ENCODE measurements around the gene SHROOM3.

GRCh38 chr4:76536373-76536689, 101.3 kb downstream of the SHROOM3 start:
- TF ChIP-seq CTCF (IDR thresholded peaks at IDR 0.05; ENCODE audit: low read depth, low read length) (no peak), MYC (IDR thresholded peaks at IDR 0.05; ENCODE audit: low read depth, low read length) (no peak), POLR2A (IDR thresholded peaks at IDR 0.05; ENCODE audit: extremely low read depth, insufficient read length) (no peak)

All from NB4 (cell line).